SK-N-SH (cell line): ENCODE data around the gene PAQR3. TPM values are rescaled to one million over a fixed set of nuclear protein-coding genes. Genes with fewer than 3 reads are reported as not detected.

Experiments used
- CTCF ChIA-PET: fragments of 300-600, 350-600 bp; formaldehyde crosslinking; extraction: SDS; loops from one replicate; lab custom pipeline; 2021; lab: Yijun Ruan, JAX
- POLR2A ChIA-PET: fragments of 350-600 bp; sonication (Branson Sonifier 250); formaldehyde crosslinking; extraction: SDS; loops from one replicate; lab custom pipeline; 2020; ENCODE audit warnings: antibody characterized with exemption, inconsistent platforms; lab: Yijun Ruan, JAX
- DNase-seq: peaks from one replicate; pipeline ENCODE4 v3.0.0; 2012
- H2AFZ ChIP-seq: fragments of 200-600 bp; sonication (generic); 2 replicates; pipeline ENCODE4 v1.8.1; 2016; ENCODE audit warnings: antibody characterized with exemption, mild to moderate bottlenecking, low read depth
- H3F3A ChIP-seq: fragments of 200-600 bp; sonication (generic); replicated peaks from 2 replicates; pipeline ENCODE3; 2016; ENCODE audit warnings: antibody characterized with exemption, mild to moderate bottlenecking; ENCODE audit not compliant: insufficient read depth
- H3K27ac ChIP-seq, 2 experiments: fragments of 200-500 bp in 1 of 2; fragments of 200-600 bp in 1 of 2; sonication (Bioruptor generic) in 1 of 2; sonication (generic), shearing (Covaris generic) in 1 of 2; 2 replicates each; pipeline versions ENCODE4 v1.5.1 to v1.6.1; 2014 to 2016; ENCODE audit warnings: low read depth in 2 of 2, inconsistent platforms in 1 of 2, low read length in 1 of 2, mild to moderate bottlenecking in 1 of 2, mixed read lengths in 1 of 2
- H3K27me3 ChIP-seq: fragments of 200-600 bp; sonication (generic), shearing (Covaris generic); 2 replicates; pipeline ENCODE4 v1.6.1; 2016; ENCODE audit warnings: mixed run types; ENCODE audit not compliant: insufficient read depth
- H3K36me3 ChIP-seq, 2 experiments: fragments of 200-500 bp in 1 of 2; fragments of 200-600 bp in 1 of 2; sonication (Bioruptor generic) in 1 of 2; sonication (generic) in 1 of 2; replicated peaks in 1 of 2; 2 replicates each; pipeline versions ENCODE3 to v1.5.1; 2014 to 2016; ENCODE audit warnings: low read length in 1 of 2, mild to moderate bottlenecking in 1 of 2; ENCODE audit not compliant: insufficient read depth in 2 of 2, control insufficient read depth in 1 of 2
- H3K4me1 ChIP-seq, 2 experiments: fragments of 200-500 bp in 1 of 2; fragments of 200-600 bp in 1 of 2; sonication (Bioruptor generic) in 1 of 2; sonication (generic), shearing (Covaris generic) in 1 of 2; 2 replicates each; pipeline versions ENCODE4 v1.5.1 to v1.6.1; 2014 to 2016; ENCODE audit warnings: low read depth in 1 of 2, low read length in 1 of 2, mixed run types in 1 of 2; ENCODE audit not compliant: insufficient read depth in 2 of 2, control insufficient read depth in 1 of 2
- H3K4me2 ChIP-seq: fragments of 200-600 bp; sonication (generic), shearing (Covaris generic); 2 replicates; pipeline ENCODE4 v1.6.1; 2017; ENCODE audit warnings: mixed run types
- H3K4me3 ChIP-seq, 2 experiments: fragments of 200-500 bp in 1 of 2; fragments of 200-600 bp in 1 of 2; sonication (Bioruptor generic) in 1 of 2; sonication (generic), shearing (Covaris generic) in 1 of 2; 2 replicates each; pipeline versions ENCODE4 v1.5.1 to v1.8.1; 2014 to 2016; ENCODE audit warnings: low read depth in 2 of 2, inconsistent platforms in 1 of 2, low read length in 1 of 2, mild to moderate bottlenecking in 1 of 2, mixed read lengths in 1 of 2, moderate library complexity in 1 of 2
- H3K79me2 ChIP-seq: fragments of 200-600 bp; sonication (generic); 2 replicates; pipeline ENCODE4 v1.8.1; 2017; ENCODE audit warnings: mild to moderate bottlenecking; ENCODE audit not compliant: insufficient read depth
- H3K9ac ChIP-seq: fragments of 200-600 bp; sonication (generic); 2 replicates; pipeline ENCODE4 v1.6.1; 2017; ENCODE audit warnings: mixed run types
- H3K9me2 ChIP-seq: fragments of 200-600 bp; sonication (generic); 2 replicates; pipeline ENCODE4 v1.6.1; 2017; ENCODE audit warnings: mixed run types
- H3K9me3 ChIP-seq: fragments of 200-600 bp; sonication (generic); 2 replicates; pipeline ENCODE4 v1.6.1; 2017; ENCODE audit warnings: mixed run types, mild to moderate bottlenecking, moderate library complexity
- H4K20me1 ChIP-seq: fragments of 200-600 bp; sonication (generic); 2 replicates; pipeline ENCODE4 v1.6.1; 2017; ENCODE audit warnings: mild to moderate bottlenecking, mixed run types; ENCODE audit not compliant: insufficient read depth
- ELF1 ChIP-seq: IDR thresholded peaks from 2 replicates; pipeline ENCODE4 v1.4.0; 2012
- EP300 ChIP-seq, 2 experiments: IDR thresholded peaks; 2 replicates each; pipeline versions ENCODE4 v1.4.0 to v1.6.1; 2012; ENCODE audit warnings: borderline replicate concordance in 1 of 2, low read depth in 1 of 2, low read length in 1 of 2
- EZH2phosphoT487 ChIP-seq: fragments of 200-600 bp; sonication (generic); IDR thresholded peaks from 2 replicates; pipeline ENCODE4 v1.6.1; 2017; ENCODE audit warnings: low read depth, mixed run types, mild to moderate bottlenecking, antibody characterized with exemption, moderate library complexity, borderline replicate concordance
- FOSL2 ChIP-seq: IDR thresholded peaks from 2 replicates; pipeline ENCODE4 v1.4.0; 2012; ENCODE audit warnings: low read depth, mild to moderate bottlenecking, moderate library complexity, borderline replicate concordance
- GABPA ChIP-seq: IDR thresholded peaks from 2 replicates; pipeline ENCODE4 v1.4.0; 2012; ENCODE audit warnings: low read depth, mild to moderate bottlenecking
- GATA2 ChIP-seq: sonication (generic); formaldehyde crosslinking; IDR thresholded peaks from 2 replicates; pipeline ENCODE4 v1.5.0; 2020; ENCODE audit warnings: mild to moderate bottlenecking, missing genetic modification reagents
- JUND ChIP-seq: IDR thresholded peaks from 2 replicates; pipeline ENCODE4 v1.4.0; 2012
- MAX ChIP-seq: IDR thresholded peaks from 2 replicates; pipeline ENCODE4 v1.4.0; 2012; ENCODE audit warnings: low read depth
- MEF2A ChIP-seq: IDR thresholded peaks from 2 replicates; pipeline ENCODE4 v1.4.0; 2012; ENCODE audit warnings: low read depth, borderline replicate concordance
- POLR2AphosphoS5 ChIP-seq: IDR thresholded peaks from 2 replicates; pipeline ENCODE4 v1.6.1; 2012; ENCODE audit warnings: low read depth, low read length
- RAD21 ChIP-seq: IDR thresholded peaks from 2 replicates; pipeline ENCODE4 v1.6.1; 2012; ENCODE audit warnings: mild to moderate bottlenecking, low read length
- RCOR1 ChIP-seq: fragments of 150-350 bp; IDR thresholded peaks from 2 replicates; pipeline ENCODE4 v1.6.1; 2017; ENCODE audit warnings: antibody characterized with exemption, low read length
- RXRA ChIP-seq: IDR thresholded peaks from 2 replicates; pipeline ENCODE4 v1.4.0; 2012; ENCODE audit warnings: low read depth, mild to moderate bottlenecking, borderline replicate concordance
- SIN3A ChIP-seq: IDR thresholded peaks from 2 replicates; pipeline ENCODE4 v1.6.1; 2012; ENCODE audit warnings: low read depth, mild to moderate bottlenecking, low read length, moderate library complexity, borderline replicate concordance
- SMC3 ChIP-seq: IDR thresholded peaks from 2 replicates; pipeline ENCODE4 v1.6.1; 2012; ENCODE audit warnings: low read depth, low read length, improper control_type of control experiment
- TCF12 ChIP-seq: IDR thresholded peaks from 2 replicates; pipeline ENCODE4 v1.4.0; 2012
- TEAD4 ChIP-seq: IDR thresholded peaks from 2 replicates; pipeline ENCODE4 v1.4.0; 2012; ENCODE audit warnings: mild to moderate bottlenecking, borderline replicate concordance; ENCODE audit not compliant: insufficient read depth
- USF1 ChIP-seq: IDR thresholded peaks from 2 replicates; pipeline ENCODE4 v1.4.0; 2012; ENCODE audit warnings: low read depth, borderline replicate concordance
- WGBS: methylation state at CpG from one replicate; pipeline ENCODE4 v1.1.6; 2017; ENCODE audit warnings: low lambda C conversion rate; 5-methylcytosine and 5-hydroxymethylcytosine counted together
- polyA plus RNA-seq, 3 experiments: library from polyadenylated mRNA; depleted of rRNA; stranded (reverse); fragments of >200 nt; gene quantifications; 2 replicates each; pipeline ENCODE4 v1.2.3, GENCODE V29; 2012
- TF ChIP-seq, protein P1 (sequence below): IDR thresholded peaks from 2 replicates; pipeline ENCODE4; 2012
- TF ChIP-seq, protein P2 (sequence below): fragments of 150-350 bp; IDR thresholded peaks from 2 replicates; pipeline ENCODE4 v1.6.1; 2016; ENCODE audit warnings: mild to moderate bottlenecking, low read depth, low read length

PAQR3 gene
- polyA plus RNA-seq, 1 of the 3 experiments (the other 2 are of a cell fraction), result 10.3 TPM

- no peak for TF ChIP-seq RCOR1
Observed at GRCh38 chr4:78938474-78938867, 767 bp downstream of the PAQR3 start (continued).

DNA sequence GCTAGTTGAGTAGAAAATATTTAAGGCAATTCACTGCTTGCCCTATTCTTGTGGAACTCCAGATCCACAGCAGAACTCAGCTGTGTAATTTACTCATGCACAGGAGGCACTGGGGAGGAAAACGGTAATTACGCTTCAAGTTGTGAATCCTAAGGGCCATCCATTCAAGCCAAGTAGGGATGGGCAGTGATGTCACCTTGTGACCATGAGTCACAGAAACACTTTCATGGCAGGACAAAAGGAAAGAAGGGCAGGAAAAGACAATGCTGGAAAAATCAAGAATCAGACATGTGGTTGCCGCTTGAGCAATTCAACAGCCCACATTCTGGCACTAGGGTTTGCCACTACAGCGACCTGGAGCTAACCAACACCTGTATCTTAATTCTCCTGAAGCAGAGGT lies 1.4 kb downstream of the PAQR3 start:
- 93% methylated on average over 4 of the region's 4 CpGs for WGBS
- Histone ChIP-seq H3K27ac (no peak overlapping the region), H3K79me2 (peaks cover 23% of the 10 kb centered on the region; the same call in 1 of the 2 replicates), H3K9ac (no peak overlapping the region), H3K4me3 (peak overlapping the region; percentile 81 to 96; a peak in 2 of 4 replicates), H3K27me3 (no peaks in the 10 kb centered on the region), H3K9me2 (no peaks in the 10 kb centered on the region), H4K20me1 (no peaks in the 10 kb centered on the region), H3K9me3 (no peaks in the 10 kb centered on the region), H3K4me2 (peak overlapping the region; percentile 92), H2AFZ (no peak overlapping the region), H3K4me1 (peaks cover 0 to 6% of the 10 kb centered on the region in 2 experiments; a peak in 2 of 4 replicates), H3F3A (peaks cover 3% of the 10 kb centered on the region), H3K36me3 (peaks cover 5 to 16% of the 10 kb centered on the region in 2 experiments)
- ChIA-PET CTCF (interaction anchor here (0.7 to 4.2 kb wide), 3 partner anchors 14 to 74 kb away, joined by 3 to 25 read pairs (median 3); no protein-coding TSS in a partner anchor), POLR2A (no interaction called here)
- TF ChIP-seq GATA2 (no peak), GABPA (no peak), MAX (no peak), JUND (no peak), EZH2phosphoT487 (no peak), POLR2AphosphoS5 (no peak), ELF1 (no peak), TEAD4 (no peak), TCF12 (no peak), SIN3A (no peak), RXRA (no peak), USF1 (no peak), EP300 (IDR thresholded peaks at IDR 0.05; ENCODE audit: borderline replicate concordance in 1 of 2, low read depth in 1 of 2, low read length in 1 of 2) (no peak), SMC3 (no peak)
- TF ChIP-seq, protein P1, sequence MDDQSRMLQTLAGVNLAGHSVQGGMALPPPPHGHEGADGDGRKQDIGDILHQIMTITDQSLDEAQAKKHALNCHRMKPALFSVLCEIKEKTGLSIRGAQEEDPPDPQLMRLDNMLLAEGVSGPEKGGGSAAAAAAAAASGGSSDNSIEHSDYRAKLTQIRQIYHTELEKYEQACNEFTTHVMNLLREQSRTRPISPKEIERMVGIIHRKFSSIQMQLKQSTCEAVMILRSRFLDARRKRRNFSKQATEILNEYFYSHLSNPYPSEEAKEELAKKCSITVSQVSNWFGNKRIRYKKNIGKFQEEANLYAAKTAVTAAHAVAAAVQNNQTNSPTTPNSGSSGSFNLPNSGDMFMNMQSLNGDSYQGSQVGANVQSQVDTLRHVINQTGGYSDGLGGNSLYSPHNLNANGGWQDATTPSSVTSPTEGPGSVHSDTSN, result no peak
- no peak for DNase-seq

DNA sequence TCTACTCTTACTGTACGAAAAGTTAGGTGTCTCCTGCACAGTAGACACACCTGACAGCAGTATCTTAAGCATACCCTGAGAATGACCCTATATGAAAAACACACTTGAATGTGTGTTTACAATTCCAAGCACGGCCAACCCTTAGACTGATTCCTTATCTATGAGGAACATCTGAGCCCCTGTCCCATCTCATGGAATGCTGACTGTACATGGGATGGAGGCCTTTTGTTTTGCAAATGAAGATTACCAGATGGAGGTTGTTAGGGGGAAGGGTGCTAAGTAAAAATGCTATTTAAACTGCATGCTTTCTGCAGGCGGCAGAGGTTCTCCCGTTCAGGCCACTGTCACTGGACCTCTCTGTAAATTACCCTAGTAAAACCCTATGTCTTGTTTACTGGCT lies 2.2 kb downstream of the PAQR3 start:
- no peaks in the 10 kb centered on the region for H4K20me1 ChIP-seq
- H3K4me3 ChIP-seq, result no peak overlapping the region
- H3K27me3 ChIP-seq, result no peaks in the 10 kb centered on the region
- H3K4me1 ChIP-seq, result peaks cover 0 to 6% of the 10 kb centered on the region in 2 experiments; a peak in 2 of 4 replicates
- H3K9ac ChIP-seq, result no peak overlapping the region
- peaks cover 3% of the 10 kb centered on the region for H3F3A ChIP-seq
- H3K27ac ChIP-seq, result no peak overlapping the region
- H2AFZ ChIP-seq, result no peak overlapping the region
- no peaks in the 10 kb centered on the region for H3K9me2 ChIP-seq
- H3K4me2 ChIP-seq, result no peak overlapping the region
- no peaks in the 10 kb centered on the region for H3K9me3 ChIP-seq
- peaks cover 23% of the 10 kb centered on the region; the same call in 1 of the 2 replicates for H3K79me2 ChIP-seq
- no peak for DNase-seq
- peaks cover 5 to 16% of the 10 kb centered on the region in 2 experiments for H3K36me3 ChIP-seq
- WGBS, result 91% methylated on average over 4 of the region's 4 CpGs
- ChIA-PET CTCF (no interaction called here), POLR2A (no interaction called here)
- TF ChIP-seq, protein P1, result no peak
- TF ChIP-seq, protein P2, sequence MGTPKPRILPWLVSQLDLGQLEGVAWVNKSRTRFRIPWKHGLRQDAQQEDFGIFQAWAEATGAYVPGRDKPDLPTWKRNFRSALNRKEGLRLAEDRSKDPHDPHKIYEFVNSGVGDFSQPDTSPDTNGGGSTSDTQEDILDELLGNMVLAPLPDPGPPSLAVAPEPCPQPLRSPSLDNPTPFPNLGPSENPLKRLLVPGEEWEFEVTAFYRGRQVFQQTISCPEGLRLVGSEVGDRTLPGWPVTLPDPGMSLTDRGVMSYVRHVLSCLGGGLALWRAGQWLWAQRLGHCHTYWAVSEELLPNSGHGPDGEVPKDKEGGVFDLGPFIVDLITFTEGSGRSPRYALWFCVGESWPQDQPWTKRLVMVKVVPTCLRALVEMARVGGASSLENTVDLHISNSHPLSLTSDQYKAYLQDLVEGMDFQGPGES, result no peak
- TF ChIP-seq SIN3A (no peak), FOSL2 (no peak), RAD21 (no peak), MAX (no peak), MEF2A (no peak), RCOR1 (no peak), ELF1 (no peak), GATA2 (no peak), SMC3 (no peak)
